Right renal pelvis (tissue), 4 donors: ENCODE measurements around the gene ZNF774. TPM values are rescaled to one million over a fixed set of nuclear protein-coding genes. Genes with fewer than 3 reads are reported as not detected.
"Not testable (repeated sequence)": the region's sequence is repeated elsewhere in the genome, so short reads cannot be mapped to it uniquely, and the experiment has no call there.

Experiments used
- DNase-seq, 4 donors: peaks; one replicate each; pipeline ENCODE4 v3.0.0-alpha.2; 2013; ENCODE audit warnings: low read depth in 4 of 4, low spot score in 3 of 4, missing footprints in 1 of 4
- polyA plus RNA-seq, 4 donors: library from polyadenylated mRNA; unstranded; fragments of 120-200 nt; gene quantifications; one replicate each; pipeline ENCODE4 v1.2.1, GENCODE V29; 2013; ENCODE audit not compliant: insufficient read length in 4 of 4

ZNF774 gene
- polyA plus RNA-seq, 4 donors, result 4.1 to 5.3 (median 4.2) TPM

DNA sequence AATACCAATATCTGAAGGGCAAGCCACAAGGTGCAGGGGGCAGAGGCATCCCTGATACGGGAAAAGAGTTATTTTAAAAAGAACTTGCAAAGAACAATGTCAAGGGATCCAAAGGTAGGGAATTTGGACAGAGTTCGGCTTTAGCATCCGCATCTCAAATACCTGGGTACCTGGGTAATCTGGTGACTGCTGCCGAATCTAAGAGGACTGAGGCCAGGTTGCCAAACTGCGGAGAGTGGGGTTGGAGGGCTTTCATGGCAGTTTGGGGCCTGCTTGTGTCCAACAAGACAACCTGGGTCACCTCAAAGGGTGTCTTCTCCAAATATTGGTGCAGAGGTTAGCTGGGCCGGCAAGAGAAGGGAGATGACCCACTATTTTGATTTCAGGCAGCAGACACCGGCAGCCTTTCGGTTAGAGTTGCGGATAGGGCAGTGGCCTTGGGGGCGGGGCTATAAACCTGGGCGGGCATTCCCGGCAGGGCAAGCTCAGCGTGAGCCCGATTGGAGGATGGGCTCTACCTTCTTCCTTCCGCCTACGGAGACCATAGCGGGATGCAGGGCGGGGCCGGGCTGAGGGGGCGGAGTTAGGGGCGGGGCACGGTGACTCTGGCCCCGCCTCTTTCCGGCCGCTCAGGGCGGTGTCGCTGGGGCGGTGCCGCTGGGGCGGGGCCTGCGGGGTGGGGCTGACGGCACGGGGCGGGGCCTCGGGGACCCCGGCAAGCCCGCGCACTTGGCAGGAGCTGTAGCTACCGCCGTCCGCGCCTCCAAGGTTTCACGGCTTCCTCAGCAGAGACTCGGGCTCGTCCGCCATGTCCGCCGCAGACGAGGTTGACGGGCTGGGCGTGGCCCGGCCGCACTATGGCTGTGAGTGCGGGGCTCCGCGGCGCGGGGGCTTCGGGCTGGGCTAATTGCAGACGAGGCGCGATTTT lies 35.7 kb downstream of the ZNF774 start, which contains the start of gene IQGAP1:
TSS of gene IQGAP1 (plus strand) at position 709 of the 928 bp plus-strand sequence. CDS start at position 809, 100 bp downstream.
- DNase-seq, result peak; percentile 86 to 91 (median 88)

DNA sequence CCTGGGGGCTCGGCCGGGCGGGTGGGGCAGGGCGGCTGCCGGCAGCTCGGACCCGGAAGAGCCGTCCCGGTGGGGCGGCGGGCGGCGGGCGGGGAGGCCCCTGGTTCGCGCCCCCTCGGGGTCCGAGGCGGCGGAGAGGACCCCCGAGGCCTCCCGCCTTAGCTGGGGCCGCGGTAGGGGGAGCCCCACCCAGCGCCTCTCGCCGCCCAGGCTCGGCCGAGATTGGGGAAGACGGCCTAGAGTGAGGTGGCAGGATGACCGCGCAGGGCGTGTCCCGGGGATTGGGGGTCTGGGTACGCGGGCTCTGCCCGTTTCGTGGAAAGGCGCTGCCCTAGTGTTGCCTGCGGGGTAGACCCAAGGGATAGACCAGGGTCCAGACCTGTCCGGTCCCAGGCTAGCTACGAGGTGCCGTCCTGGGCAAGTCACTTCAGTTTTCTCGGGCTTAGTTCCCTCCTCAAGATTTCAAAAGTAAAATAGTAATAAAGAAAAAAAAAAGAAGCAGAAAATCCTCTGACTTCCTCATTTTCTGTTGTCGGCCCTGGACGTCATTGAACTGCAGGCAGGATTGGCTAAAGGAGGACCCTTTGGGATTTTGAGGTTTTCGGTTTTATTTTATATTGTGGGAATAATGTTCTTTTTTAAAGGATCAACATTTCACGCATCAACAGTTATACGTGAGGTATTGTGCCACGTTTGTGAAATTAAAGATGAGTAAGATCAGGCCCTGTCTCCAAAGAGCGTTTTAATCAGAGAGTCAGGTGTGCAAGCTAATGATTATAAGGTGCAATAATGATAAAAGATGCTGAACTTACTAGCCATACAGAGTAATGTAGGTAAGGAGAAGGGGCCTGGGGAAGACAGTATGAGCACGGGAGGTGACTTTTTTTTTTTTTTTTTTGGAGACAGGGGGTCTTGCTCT lies 36.6 kb downstream of the ZNF774 start:
- no peak for DNase-seq

GRCh38 chr15:90389513-90389912 lies 37.4 kb downstream of the ZNF774 start:
- no peak for DNase-seq

DNA sequence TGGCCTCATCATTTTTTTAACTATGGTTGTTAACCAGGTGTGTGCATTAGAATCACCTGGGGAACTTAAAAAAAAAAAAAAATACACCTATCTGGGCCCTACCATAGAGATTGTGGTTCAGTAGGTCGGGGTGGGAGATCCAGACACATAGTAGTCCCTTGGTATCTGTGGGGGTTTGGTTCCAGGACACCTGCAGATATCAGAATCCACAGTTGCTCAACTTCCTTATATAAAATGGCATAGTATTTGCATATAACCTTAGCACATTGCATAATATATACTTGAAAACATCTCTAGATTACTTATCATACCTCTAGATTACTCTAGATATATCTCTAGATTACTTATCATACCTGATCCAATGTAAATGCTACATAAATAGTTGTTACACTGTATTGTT lies 41.0 kb downstream of the ZNF774 start:
- DNase-seq, result no peak

DNA sequence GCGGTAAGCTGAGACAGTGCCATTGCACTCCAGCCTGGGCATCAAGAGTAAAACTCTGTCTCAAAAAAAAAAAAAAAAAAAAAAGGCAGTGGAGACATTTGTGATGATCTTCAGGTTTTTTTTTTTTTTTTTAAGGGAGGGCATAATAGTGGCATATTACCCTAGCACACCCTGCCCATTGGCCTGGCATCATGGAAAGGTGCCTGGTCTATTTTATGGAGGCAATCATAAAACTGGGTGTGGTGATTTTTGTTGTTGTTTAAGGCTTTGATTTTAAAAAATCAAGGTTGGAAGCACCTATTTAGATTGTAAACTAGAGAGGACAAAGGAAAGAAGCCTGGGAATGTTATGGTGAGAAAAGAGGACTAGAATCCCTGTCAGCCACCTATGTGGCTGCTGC lies 42.0 kb downstream of the ZNF774 start:
- no peak for DNase-seq

DNA sequence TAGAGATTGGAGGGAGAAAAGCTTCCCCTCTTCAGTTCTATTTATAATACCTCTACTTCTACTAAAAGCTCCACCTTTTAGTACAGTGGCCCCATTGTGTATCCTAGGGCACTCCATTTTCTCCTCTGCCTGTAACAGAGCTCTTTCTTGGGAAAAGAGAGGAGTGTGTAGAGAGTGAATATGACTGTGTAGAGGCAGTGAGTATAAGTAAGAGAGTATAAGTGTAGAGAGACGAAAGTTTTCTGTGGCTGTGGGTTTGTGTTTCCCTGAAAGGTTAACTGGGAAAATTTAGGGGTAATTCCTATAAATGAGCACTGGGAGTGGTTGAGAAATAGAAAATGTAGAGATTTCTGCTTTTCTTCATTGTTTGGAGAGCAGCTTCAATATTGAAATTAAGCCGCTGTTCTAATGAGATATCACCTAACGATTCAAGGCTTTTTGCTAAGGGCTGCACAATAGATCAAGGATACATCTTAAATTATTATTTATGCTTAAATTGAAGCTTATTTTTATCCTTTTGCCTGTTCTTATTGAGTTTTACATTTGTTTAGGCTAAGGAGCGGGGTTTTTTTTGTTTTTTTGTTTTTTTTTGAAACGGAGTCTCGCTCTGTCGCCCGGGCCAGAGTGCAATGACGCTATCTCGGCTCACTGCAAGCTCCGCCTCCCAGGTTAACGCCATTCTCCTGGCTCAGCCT lies 42.8 kb downstream of the ZNF774 start:
- no peak for DNase-seq

DNA sequence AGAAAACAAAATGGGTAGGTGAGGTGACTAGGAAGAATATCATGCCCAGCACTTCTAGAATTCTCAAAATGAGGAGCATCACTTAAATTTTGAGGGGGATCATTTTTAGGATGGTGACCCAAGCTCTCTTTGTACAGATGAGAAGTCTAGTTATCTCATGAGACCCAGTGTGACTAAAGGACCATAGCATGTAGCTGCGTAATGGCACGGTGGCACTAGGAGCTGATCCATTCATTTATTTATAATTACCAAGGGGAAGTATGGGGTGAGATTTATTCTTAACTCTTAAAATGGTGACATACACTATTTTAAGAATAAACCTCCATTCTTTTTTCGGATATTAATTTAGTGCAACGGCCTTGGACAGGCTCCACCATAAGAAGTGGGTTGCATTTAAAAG lies 44.2 kb downstream of the ZNF774 start:
- no peak for DNase-seq

DNA sequence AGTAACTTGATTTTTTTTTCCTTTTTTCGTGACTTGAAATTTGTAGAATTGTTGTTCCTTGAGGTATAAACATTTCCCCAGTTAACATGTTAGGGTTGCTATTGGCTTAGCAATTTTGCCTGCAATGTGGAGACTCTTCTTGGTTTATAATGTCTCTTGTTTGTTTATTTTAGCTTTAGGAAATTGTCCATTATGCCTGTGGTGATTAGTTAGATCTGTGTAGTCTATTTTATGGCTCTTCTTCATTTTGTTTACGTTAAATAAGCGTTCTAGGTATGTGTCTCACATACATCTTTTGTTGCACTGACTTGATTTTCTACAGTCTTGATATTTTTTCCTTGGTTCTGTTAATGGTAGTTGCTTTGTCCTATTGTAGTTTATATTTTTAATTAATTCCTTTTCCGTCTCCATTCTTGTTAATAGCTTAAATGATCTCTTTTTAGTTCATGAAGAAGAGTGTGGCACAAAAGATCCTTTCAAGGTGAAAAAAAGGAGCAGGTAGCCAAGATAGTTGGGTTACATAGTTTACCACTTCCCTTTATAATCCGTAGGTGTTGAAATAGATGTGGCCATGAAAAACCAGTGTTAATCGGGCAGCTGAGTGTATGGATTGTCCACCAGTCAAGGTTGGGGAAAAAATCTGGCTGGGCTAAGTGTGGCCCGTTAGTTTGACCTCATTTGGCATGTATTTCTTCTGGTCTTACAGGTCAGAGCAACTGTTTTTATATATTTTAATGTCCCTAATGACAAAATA lies 48.1 kb downstream of the ZNF774 start:
- no peak for DNase-seq

GRCh38 chr15:90400759-90401314 lies 48.8 kb downstream of the ZNF774 start:
- DNase-seq, result peak in 3 of 4 donors; percentile 73 to 84 (median 78)

DNA sequence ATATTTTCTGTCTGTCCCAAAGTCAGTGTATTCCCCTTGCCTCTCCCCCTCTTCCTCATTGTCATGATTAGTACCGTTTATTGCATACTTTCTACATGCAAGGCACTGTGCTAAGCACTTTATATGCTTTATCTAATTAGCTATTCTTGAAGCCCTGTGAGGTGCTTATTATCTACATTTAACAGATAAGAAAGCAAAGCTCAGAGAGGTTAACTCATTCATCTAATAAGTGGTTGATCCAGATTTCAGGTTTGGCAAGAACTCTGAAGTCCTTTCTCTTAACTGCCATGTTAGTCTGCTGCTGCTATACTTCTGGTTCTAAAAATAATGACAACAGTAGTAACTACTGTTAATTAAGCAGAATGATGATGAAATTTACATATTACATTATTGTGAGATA lies 49.4 kb downstream of the ZNF774 start:
- DNase-seq, result no peak

DNA sequence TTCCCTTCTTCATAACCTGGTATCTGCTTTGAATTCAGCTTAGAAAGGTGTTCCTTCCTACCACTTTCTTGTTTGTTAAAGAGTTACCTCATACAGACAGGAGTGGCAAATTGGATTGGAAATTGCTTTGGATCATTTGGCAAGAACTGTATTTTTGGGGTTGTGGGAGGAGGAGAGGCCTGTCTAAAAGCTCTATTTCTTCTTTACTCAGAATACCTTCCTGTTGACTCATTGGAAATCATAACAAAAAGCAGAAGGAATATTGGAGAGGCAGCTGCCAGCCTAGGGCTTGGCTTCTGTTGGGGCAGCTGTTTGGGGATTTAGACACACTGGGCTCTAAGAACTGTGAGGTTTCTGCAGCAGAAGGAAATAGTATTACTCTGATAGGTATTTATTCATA lies 50.1 kb downstream of the ZNF774 start:
- no peak for DNase-seq

- no peak for DNase-seq
Observed at GRCh38 chr15:90402767-90403166, 50.7 kb downstream of the ZNF774 start.

- DNase-seq, result no peak
Observed at GRCh38 chr15:90405055-90405607, 53.0 kb downstream of the ZNF774 start.

GRCh38 chr15:90407336-90407735 lies 55.3 kb downstream of the ZNF774 start:
- DNase-seq, result no peak

DNA sequence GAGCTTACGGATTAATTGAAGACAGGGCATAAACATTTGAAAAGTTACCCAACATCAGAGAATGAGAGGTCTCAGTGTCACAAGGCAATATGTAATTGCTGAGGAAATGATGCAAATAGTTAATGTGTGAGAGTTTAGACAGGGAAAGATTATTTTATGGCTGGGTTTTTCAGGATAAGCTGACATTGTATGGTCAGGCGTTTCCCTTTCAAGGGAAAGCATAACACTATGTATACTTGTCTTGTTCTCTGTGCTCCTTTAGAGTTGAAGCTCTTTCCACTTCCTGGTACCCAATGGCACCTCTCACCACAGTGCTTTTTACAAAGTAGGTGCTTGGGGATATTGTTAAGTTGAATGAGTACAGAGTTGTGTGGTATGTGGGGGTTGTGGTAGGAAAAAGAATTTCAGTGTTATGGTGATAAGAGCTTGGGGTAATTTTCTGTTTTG lies 55.8 kb downstream of the ZNF774 start:
- DNase-seq, result no peak

GRCh38 chr15:90408657-90409056 lies 56.6 kb downstream of the ZNF774 start:
- no peak for DNase-seq

GRCh38 chr15:90409587-90409986 lies 57.5 kb downstream of the ZNF774 start:
- not testable (repeated sequence) for DNase-seq

GRCh38 chr15:90410316-90410715 lies 58.2 kb downstream of the ZNF774 start:
- not testable (repeated sequence) for DNase-seq

GRCh38 chr15:90411176-90411575 lies 59.1 kb downstream of the ZNF774 start:
- DNase-seq, result no peak
